GM21825 (cell line): ENCODE results near the gene MAP1LC3B2.

ENCODE experiments used
- ATAC-seq: cut with Tn5 transposase; IDR thresholded peaks from one replicate; pipeline ENCODE4 v1.9.1; 2021; ENCODE audit warnings: mild to moderate bottlenecking, moderate library complexity; ENCODE audit not compliant: unreplicated experiment

Gene MAP1LC3B2

GRCh38 chr12:116591855-116592637 lies 32.9 kb downstream of the MAP1LC3B2 start:
- no peak for ATAC-seq

DNA sequence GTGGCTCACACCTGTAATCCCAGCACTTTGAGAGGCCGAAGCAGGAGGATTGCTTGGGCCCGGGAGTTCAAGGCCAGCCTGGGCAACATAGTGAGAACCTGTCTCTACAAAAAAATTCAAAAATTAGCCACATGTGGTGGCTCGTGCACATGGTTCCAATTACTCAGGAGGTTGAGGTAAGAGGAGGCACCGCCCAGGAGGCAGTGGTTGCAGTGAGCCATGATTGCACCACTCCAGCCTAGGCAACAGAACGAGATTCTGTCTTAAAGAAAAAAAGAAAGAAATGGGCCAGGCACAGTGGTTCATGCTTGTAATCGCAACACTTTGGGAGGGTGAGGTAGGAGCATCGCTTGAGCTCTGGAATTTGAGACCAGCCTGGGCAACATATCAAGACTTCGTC lies 33.5 kb downstream of the MAP1LC3B2 start:
- ATAC-seq = no peak

GRCh38 chr12:116594325-116595038 lies 35.3 kb downstream of the MAP1LC3B2 start:
- no peak for ATAC-seq

DNA sequence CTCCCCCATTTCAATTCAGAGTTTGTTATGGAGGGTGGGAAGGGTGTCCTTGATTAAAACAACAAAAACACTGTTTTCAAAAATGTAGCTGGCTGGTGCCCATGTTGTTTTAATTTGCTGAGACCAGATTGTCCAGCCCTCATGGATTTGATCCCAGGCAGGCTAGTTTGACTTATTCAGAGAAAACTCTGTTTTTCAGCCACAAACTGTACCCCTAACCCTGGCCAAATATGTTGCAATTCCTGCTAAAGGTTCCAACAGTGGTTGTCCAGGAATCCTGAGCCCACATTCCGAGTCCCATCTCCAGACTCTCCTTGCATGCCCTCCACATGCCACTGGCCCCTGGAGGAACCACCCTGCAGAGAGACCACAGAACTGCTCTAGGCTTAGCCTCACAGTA lies 36.0 kb downstream of the MAP1LC3B2 start:
- no peak for ATAC-seq

GRCh38 chr12:116595672-116596071 lies 36.5 kb downstream of the MAP1LC3B2 start:
- no peak for ATAC-seq

DNA sequence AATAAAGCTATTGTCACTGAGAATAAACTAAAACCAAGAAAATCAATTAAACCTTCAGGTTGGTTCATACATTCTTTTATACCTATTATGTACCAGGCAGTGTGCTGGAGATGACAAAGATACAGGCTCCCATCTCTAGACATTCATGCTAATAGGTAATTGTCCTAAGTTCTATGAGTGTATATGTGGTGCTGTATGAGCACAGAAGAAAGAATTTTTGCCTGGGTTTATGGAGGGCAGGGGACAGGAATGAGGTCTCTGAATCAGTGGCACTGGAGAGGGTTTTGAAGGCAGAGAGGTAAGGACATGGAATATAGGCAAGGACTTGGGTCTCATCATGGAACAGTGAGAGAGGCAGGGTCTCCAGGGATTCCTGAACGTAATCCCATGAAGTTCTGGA lies 38.7 kb downstream of the MAP1LC3B2 start:
- no peak for ATAC-seq

DNA sequence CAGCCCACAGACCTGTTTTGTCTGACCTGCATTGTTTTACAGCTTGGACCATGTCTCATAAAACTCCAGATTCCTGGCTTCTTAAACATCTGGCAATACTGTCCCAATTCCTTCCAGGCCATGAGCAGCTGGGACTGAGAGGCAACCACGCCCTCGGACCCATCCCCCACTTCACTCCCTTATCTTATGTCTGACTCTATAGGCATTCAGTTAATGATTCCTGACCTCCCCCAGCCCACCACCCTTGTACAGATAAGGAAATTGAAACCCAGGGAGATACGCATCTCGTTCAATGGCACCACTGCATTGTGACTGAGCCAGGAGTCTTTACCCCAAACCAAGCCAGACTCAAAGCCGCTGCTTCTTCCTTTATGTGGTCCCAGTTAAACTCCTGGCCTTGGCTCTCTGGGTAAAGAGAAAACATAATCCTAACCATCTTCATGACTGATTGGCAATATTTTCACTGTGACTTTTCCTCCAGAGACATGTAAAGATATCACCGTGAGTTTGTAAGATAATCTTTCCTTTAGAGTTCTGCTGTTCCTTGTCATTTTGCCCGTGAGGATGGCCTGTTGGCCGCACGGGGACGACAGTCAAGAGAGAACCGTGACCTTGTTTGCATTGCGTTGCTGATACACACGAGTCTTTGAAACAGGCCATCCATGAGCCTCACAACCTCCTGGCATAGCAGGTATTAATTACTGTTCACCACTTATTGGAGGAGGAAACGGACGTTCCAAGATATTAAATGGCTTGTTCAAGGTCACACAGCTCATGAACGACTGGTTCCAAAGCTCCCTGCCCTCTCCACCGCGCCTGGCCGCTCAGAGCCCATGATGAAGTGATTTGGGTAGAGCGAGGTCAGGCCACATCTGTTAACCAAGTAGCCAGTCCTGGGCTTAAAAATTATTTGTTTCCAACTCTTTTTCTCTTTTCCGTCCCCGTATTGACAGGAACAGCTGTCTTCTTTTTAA lies 39.4 kb downstream of the MAP1LC3B2 start:
- no peak for ATAC-seq

- no peak for ATAC-seq
These were observed 40.3 kb downstream of the MAP1LC3B2 start for GRCh38 chr12:116599285-116600136.

DNA sequence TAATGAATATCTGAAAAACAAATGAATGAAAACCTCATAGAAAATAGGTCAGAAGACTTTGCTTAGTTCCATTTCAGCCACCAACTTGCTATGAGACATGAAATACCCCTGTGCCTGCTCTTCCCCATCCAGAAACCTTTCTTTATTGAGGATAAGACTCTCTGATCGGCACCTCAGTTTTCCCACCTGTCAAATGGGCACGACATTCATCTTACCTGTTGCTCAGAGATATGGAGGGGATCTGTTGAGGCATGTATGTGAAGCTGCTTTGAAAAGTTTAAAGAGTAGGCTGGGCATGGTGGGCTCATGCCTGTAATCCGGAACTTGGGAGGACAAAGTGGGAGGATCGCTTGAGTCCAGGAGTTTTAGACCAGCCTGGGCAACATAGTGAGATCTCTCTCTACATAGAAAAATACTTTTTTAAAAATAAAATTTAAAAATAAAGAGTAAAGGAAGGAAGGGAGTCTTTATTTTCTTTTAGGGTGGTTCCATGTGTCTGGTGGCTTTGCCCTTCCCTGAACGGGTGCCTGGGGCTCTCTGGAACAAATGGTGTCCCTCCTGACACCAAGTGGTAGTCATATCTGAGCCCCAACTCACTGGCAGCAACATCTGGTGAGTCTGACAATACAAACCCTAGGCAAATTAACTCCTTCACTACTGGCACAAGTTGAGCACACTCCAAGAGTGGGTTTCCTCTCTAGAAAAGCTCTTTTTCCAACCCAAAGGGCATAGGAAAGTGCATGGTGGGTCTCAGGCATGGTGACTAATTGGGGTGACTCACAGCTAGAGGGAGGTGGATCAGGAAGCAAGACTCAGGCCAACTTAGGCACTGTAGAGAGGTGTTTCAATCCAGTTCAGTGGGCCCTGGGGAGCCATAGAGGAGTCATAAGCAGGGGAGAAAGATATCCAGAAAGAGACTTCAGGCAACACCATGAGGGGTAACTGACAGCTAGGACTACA lies 42.1 kb downstream of the MAP1LC3B2 start:
- ATAC-seq = no peak

GRCh38 chr12:116601933-116602810 lies 43.0 kb downstream of the MAP1LC3B2 start:
- no peak for ATAC-seq

DNA sequence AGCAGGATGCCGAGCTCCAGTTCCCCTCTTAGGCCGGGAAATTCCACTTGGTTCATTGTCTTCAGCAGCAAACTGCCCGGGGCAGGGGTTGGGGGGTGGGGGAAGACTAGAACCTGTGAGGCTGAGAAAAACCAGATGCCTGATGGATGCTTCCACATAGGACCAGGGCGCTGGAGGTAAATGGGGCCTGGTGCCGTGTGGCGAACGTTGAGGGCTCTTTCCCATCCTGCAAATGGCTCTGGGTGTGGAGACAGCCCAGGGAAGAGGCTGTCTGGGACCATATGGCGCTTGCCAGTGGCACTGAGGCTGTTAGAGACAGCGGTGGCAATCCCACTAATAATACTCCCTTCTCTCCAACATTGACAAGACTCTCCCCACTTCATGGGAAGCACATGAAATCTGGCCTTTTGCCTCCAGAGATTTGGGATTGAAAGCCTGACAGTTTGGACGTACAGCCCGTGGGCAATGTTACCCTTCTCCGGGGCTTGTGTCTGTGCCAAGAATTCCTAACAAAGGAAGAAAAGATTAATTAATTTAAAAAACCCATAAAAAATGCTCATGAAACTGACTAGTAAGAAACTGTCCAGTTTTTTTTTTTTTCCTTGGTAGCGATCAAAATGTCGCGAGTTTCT lies 44.5 kb downstream of the MAP1LC3B2 start:
- ATAC-seq = no peak

DNA sequence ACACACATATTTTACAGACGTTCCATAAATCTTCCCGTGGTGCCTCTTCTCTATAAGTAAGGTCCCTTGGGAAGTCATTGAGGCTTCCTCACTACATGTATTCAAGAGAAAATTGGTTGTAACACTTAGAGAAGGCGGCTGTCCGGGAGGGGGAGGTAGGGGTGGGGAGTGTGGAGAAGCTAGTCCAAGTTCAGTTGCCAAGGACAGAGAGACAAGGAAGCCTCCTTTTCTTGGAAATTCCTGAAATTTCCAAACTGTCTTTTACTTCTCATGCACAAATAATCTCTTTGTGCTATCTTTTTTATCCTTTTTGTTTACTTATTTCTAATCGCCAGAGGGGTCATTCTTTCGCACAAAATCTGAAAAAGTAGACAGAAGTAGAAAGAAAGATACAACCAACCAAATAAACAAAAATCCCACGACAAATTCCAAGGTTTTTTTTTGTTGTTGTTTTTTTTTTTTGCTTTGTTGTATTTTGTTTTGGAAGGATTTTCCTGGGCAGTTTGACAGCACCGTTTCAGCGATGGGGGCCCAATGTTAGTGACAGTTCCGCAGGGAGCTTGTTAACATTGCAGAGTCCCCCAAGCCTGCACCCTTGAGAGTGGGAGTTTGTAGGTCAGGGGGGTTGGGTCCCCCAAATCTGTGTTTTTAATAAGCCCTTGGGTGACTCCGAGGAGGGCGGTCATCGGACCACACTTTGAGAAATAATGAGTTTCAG lies 45.2 kb downstream of the MAP1LC3B2 start:
- no peak for ATAC-seq

DNA sequence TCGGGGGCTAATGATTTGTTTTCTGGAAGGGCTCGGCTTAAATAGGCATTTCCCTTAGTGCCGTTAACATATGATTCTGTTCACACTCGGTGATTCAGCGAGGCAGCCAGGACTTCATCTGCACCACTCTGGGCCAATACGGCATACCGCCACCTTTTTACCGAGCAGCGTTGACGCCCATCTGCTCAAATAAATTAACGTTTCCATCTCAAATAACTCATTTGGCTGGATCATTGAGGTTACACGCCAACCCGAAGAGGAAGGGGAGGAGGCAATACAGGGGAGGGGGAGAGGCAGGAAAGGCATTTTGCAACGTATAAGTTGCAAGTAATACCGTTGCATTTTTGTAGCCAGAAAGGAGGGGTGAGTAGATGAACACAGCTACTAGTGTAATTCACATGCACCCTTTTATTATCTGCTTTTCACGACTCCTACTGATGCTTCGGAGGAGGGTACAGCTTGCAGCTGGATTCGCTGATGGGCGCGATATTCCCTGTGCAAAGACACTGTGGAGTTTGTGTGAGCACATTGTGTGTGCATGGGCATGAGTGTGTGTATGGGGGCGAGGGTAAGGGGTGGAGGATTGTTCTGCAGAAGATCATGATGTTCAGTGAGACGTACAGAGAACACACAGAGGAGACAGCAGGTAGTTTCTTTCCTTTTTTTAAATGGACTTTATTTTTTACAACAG lies 45.9 kb downstream of the MAP1LC3B2 start:
- no peak for ATAC-seq

DNA sequence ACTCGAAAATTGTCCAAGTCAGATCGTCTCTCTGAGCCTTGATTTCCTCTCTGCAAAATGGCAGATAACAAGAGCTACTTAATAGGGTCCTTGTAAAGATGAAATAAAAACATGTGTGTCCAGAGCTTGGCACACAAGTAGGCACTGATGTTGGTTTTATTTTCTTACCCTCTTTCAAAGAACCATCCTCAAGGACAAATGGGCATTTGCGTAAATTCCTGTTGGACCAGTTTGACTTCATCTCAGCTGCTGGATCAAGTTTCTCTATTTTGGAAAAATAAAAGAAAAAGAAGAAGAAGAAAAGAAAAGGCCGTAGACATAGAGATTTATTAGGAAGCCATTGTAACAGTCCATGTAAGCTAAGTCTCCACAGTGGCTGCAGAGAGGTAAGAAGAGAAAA lies 47.2 kb downstream of the MAP1LC3B2 start:
- ATAC-seq = no peak

GRCh38 chr12:116607039-116607438 lies 47.9 kb downstream of the MAP1LC3B2 start:
- no peak for ATAC-seq

DNA sequence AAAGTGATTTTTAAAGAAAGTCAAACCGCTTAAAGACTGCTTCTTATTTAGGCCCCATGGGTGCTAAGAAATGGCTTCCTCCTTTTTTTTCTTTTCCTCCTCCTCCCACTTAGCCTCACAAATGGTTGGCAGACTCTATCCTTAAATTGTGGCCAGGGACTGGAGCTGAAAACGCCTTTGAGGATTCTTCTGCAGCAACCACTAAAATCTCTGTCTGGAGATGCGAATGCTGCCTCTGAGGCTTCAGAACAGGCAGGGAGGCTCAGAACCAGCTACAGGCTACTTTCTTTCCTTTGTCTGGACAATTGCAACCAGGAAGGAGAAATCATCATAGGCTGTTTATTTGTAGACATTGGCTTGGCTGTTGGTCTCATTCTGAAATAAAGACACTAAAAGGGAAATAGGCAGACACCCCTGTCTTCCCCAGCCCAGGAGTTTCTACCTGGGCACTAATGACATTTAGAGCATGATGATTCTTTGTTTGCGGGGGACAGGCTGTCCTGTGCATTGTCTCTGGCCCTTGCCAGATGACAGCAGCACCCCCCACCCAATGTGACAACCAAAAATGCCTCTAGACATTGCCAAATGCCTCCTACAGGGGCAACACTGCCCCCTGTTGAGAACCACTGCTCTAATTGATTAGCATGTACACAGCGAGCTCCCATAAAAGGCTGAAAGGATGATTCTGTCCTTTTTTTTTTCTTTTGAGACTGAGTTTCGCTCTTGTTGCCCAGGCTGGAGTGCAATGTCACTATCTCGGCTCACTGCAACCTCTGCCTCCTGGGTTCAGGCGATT lies 50.3 kb downstream of the MAP1LC3B2 start:
- ATAC-seq = no peak
